Kidney epithelial cell (primary cell): ENCODE data around the gene RERE. TPM values are rescaled to one million over a fixed set of nuclear protein-coding genes. Genes with fewer than 3 reads are reported as not detected.
"Not testable (repeated sequence)": the region's sequence is repeated elsewhere in the genome, so short reads cannot be mapped to it uniquely, and the experiment has no call there.

Experiments
- DNase-seq: peaks from one replicate; pipeline ENCODE4 v3.0.0-alpha.2; 2010; ENCODE audit warnings: low read depth
- H3K27me3 ChIP-seq: 2 replicates; pipeline ENCODE4 v1.6.0; 2011; ENCODE audit warnings: low read length; ENCODE audit not compliant: control insufficient read depth, insufficient read depth
- H3K36me3 ChIP-seq: 2 replicates; pipeline ENCODE4 v1.5.1; 2011; ENCODE audit warnings: low read length; ENCODE audit not compliant: control insufficient read depth, insufficient read depth
- H3K4me3 ChIP-seq: 2 replicates; pipeline ENCODE4 v1.5.1; 2011; ENCODE audit warnings: low read depth, mild to moderate bottlenecking, control low read depth, low read length
- total RNA-seq: library from RNA; depleted of rRNA; stranded (reverse); fragments of >200 nt; gene quantifications from 2 replicates; pipeline ENCODE4 v1.2.3, GENCODE V29; 2015
- TF ChIP-seq, protein P1 (sequence below): IDR thresholded peaks from 2 replicates; pipeline ENCODE4 v1.5.1; 2011; ENCODE audit warnings: mild to moderate bottlenecking, moderate library complexity, low read length, control low read depth, inconsistent platforms; ENCODE audit not compliant: insufficient read depth, poor library complexity, severe bottlenecking

Gene RERE
- total RNA-seq, 1 donor from 2014 or later, result 47.5 TPM

DNA sequence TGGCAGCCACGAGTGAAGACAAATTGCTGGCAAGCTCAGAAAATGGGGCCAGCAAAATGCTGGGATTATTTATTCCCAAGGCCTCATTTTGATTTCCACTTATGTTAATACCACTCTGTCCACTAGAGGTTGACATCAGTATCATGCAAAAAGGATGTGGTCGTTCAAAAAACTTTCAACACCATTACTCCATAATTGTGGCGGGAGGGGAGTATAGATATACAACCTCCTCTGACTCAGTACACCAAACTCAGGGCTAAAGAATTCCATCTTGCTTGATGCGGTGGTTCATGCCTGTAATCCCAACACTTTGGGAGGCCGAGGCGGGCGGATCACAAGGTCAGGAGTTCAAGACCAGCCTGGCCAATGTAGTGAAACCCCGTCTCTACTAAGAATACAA, 200.6 kb downstream of the RERE start:
- not testable (repeated sequence) for DNase-seq, H3K36me3 ChIP-seq, H3K27me3 ChIP-seq, H3K4me3 ChIP-seq
- TF ChIP-seq, protein P1, sequence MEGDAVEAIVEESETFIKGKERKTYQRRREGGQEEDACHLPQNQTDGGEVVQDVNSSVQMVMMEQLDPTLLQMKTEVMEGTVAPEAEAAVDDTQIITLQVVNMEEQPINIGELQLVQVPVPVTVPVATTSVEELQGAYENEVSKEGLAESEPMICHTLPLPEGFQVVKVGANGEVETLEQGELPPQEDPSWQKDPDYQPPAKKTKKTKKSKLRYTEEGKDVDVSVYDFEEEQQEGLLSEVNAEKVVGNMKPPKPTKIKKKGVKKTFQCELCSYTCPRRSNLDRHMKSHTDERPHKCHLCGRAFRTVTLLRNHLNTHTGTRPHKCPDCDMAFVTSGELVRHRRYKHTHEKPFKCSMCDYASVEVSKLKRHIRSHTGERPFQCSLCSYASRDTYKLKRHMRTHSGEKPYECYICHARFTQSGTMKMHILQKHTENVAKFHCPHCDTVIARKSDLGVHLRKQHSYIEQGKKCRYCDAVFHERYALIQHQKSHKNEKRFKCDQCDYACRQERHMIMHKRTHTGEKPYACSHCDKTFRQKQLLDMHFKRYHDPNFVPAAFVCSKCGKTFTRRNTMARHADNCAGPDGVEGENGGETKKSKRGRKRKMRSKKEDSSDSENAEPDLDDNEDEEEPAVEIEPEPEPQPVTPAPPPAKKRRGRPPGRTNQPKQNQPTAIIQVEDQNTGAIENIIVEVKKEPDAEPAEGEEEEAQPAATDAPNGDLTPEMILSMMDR, result peak; percentile 6

DNA sequence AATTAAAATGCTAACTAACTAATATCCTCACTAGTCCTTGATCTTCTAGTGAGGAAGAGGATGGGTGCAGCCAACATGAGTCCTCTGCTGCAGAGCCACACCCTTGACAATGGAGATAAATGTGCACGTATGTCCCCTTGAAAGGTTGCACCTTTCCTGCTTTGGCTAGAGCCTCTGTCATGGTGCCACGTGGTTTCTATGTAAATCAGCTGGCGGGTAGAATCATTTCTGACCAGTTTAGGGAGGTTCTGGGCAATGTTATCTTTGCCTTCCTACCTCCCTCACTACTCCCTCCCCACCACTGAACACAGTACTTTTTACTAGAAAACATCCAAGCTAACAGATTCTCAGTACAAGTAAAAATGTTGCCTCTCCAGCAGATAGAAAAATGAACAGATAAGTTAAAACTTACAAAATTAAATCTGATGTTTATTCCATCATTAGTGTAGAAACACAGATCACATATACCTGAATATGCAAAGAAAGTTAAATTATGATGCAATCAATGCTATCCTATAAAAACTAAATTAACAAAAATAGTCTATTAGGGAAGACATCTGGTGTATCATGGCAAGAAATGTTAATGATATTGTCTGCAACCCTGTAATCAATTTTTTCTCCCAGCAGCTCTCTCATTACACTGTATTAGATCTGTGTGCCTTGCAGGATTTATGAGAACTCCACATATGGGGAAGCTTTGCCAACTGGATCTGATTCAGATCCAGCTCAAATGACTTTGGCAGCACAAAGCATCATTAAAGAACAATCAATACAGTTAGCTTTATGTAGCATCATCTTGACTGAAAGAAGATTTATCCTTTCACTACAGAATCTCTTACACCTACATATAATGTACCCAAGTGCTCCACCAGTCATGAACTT, 205.6 kb downstream of the RERE start:
- not testable (repeated sequence) for DNase-seq, H3K27me3 ChIP-seq, H3K36me3 ChIP-seq, H3K4me3 ChIP-seq

- Histone ChIP-seq H3K36me3 (no peaks in the 10 kb centered on the region), H3K4me3 (no peak overlapping the region), H3K27me3 (no peaks in the 10 kb centered on the region)
- TF ChIP-seq, protein P1, result no peak
- no peak for DNase-seq
Measured at GRCh38 chr1:8607906-8608305, 209.5 kb downstream of the RERE start.

DNA sequence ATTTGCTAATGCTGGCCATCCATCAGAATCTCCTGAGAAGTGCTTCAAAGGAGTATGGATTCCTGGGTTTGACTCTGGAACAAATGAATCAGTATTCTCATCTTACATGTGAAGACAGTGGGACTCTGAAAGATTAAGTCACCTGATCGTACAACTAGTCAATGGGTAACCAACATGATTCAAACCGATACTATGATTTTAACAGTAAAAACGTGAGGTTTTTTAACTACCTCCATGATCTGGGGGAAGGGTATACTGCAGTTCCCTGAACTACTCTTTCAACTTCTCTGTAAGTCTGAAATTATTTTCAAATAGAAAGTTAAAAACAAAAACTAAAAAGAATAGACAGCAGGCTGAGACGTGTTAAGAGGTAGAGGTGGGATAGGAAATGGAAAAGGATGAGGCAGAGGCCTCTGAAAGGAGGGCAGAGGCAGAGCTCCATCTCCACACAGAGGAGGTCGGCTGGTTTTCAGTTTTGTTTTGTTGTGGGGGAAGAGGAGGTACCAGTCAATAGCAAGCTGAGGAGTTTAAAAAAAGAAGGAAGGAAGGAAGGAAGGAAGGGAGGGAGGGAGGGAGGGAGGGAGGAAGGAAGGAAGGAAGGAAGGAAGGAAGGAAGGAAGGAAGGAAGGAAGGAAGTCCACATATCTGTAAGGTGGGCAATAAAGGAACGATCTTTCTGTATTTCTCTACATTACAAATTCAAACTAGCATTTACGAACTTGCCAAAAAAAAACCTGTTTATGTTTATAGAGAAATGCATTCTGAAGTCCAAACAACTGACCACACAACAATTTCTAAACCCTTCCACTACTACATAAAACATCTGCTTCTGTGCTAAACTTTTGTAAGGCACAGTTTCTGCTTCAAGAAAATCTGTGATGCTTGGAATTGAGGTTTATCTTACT, 213.1 kb downstream of the RERE start:
- TF ChIP-seq, protein P1, result no peak
- Histone ChIP-seq H3K4me3 (no peak overlapping the region), H3K36me3 (no peaks in the 10 kb centered on the region)

GRCh38 chr1:8603220-8603616, 214.2 kb downstream of the RERE start:
- no peaks in the 10 kb centered on the region for H3K36me3 ChIP-seq
- no peak for DNase-seq
- TF ChIP-seq, protein P1, result no peak
- H3K27me3 ChIP-seq, result no peaks in the 10 kb centered on the region
- no peak overlapping the region for H3K4me3 ChIP-seq

More for the DNA sequence above, 213.1 kb downstream of the RERE start:
- H3K27me3 ChIP-seq, result no peaks in the 10 kb centered on the region
- no peak for DNase-seq
